DMS153 treated with DMSO at 0.1 percent for 48 hours (cell line): Measurements from ENCODE around the gene CRYZ.

ENCODE experiments used
- DNase-seq: peaks from one replicate; lab custom pipeline; 2025; ENCODE audit not compliant: unreplicated experiment; lab: John Stamatoyannopoulos, UW

CRYZ gene

DNA sequence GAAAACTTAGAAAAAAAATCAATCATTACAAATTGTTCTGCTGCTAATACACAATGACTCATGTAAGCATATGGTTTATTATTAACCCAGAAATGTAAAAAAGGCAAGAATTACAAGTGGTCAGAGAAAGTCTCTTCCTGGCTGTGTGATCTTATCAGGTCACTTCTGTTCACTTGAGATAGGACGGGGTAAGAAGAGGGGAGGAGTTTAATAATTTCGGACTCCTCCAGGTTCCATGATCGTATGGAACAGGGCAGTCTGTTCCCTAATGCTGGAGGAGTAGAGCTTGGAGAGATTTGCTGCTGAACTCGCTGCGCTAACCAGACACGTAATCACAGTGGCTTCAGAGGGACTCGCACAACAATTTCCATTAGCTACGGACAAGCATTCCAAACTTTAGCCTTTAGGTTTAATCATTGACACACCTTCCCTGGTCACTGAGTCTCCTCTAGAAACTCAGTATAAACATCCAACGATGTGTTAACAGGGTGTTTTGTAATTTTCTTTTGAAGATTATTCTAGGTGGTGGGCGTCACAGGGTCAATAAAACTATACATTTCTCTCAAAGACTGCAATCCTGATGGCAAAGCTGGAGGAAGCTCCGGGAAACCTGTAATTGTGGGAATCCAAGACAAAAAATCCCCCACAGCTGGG, 1.3 kb downstream of the CRYZ start:
- no peak for DNase-seq

DNA sequence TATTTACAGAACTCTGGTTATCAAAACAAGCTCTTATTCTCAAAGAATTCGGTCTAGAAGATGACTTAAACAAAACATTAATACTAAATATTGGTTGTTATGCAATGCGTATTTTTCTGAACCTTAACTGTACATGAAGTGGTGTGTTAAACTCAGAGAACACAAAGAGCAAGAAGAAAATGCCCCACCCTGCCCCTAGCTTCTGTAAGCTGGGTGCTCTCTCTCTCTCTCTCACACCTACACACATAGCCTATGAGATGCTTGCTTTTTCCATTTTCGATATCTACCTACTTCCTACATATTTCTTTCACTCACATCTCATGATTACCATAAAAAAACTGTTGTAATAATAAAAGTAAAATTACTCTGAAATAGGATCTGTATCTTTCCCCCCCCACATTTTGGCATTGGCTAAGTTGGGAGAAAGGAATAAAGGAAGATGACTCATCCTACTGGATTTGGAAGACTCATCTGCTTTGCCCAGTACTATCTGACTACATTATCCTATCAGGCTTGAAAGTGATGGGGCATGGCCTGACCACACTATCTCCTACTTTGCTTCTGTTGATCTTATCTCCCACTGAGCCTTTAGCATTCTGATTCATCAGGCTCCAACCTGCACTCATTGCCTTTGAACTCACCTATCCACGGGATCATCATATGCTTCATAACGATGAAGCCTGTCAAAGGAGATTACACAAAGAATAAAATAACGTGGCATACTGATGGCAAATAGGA, 2.9 kb downstream of the CRYZ start:
- no peak for DNase-seq

DNA sequence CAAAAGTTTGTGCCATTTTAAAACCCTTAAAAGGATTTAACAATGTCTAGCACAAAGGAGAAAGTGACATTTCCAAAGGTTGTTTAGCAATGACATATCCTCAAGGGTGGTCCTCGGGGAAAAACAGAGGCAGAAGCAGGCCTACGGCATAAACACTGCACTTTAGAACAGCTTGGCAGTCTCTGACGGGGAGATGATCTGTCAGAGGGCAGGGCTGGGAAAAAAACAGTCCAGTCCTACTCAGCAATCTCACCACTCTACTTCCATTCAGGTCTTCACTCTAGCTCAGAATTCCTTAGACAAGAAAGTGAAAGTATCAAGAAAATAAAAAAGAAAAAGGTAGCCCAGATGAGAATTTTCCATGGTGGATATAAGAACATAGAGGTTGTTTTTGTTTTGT, 4.1 kb downstream of the CRYZ start:
- no peak for DNase-seq

DNA sequence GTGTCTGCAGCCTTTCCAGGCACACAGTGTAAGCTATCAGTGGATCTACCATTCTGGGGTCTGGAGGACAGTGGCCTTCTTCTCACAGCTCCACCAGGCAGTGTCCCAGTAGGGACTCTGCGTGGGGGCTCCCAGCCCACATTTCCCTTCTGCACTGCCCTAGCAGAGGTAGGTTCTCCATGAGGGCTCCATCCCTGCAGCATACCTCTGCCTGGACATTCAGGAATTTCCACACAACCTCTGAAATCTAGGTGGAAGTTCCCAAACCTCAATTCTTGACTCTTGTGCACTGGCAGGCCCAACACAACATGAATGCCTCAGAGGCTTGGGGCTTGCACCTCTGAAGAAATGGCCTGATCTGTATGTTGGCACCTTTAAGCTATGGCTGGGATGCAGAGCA, 6.8 kb downstream of the CRYZ start:
- DNase-seq, result no peak

DNA sequence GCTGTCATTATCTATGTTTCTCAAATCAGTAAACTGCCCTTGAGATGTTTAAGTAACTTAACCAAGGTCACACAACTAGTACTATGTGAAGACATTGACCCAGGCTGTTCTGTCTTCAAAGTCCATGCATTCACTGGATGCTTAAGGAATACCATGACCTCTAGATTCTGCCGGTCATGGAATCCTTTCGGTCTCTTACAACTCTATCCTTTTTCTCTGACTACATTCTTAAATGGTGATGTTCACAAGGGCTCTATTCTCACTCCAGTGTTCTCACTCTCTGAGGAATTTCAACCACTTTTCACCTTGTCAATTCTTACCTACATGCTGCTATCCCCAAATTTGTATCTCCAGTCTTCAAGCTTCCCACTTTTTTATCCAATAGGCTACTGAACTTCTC, 15.2 kb downstream of the CRYZ start:
- no peak for DNase-seq

DNA sequence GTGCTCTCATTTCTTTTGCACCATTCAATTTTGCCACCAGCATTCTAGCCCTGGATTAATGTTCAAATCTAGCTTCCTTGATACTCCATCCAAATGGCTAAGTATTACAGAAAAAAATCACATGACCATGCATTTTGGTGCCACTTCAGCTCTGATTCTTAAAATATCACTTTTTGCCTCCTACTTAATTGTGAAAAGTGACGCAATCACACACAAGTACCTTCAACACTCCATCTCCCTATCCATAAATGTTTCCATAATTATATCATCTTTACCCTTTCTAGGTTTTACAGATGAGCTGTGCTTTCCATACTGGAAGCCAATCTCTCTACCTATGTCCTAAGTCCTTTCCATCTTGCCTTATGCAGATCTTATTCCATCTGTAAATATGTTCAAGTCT, 16.0 kb downstream of the CRYZ start:
- DNase-seq, result no peak

DNA sequence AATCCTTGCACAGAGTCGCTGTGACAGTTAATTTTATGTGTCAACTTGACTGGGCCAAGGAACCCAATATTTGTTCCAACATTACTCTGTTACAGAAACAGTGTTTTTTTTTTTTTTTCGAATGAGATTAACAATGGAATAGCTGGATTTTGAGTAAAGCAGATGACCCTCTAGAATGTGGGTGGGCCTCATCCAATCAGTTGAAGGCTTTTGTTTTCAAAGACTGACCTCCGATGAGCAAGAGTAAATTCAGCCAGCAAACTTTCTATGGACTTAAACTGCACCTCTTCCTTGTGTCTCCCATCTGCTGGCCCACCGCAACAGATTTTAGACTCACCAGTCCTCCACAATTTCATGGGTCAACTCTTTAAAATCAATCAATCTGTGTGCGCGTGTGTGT, 17.0 kb downstream of the CRYZ start:
- DNase-seq, result no peak

DNA sequence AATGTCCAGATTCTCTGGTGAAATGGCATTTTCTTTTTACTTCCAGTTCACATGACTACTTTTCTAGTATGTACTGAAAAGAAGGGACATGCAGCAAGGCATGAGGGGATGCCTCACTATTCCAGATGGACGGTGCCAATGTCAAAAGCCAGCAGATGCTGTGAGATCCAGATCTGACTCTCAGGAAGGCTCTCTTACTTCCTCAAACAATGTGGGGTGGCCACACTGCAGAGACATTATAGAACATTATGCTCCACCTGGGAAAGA, 17.7 kb downstream of the CRYZ start:
- no peak for DNase-seq

DNA sequence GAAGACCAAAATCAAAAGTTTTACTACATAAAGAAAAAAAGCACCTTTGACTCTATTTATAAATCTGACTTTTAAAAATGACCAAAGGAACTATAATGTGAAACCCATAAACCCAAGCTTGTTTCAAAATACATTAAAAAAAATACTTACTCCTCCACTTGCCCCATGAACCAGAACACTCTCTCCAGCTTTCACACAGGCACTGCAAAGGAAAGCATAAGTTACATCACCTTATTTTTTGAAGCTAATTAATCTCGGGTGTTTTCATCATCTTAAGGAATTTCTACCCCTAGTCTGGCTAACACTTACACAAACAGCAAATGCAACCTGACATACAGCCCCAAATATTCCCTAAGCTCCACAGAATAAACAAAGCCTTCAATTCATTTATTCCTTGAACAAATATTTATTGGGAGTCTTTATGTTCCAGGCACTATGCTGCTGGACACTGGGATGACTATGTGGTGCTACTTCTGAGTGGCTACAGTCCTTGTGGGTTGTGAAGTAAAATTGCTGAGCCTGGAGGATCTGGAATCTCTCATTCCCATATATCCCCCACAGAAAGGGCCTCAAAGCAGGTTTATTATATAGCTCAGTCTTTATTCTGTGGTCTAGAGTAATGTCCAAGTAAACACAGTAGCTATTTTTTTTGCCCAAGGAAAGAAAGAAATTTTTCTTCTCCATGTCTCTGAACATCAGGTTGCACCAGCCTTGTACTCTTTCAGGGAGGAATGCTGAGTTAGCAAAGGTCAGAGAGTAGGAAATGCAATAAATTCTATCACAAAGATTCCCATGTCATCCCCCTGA, 18.2 kb downstream of the CRYZ start:
- DNase-seq, result no peak

DNA sequence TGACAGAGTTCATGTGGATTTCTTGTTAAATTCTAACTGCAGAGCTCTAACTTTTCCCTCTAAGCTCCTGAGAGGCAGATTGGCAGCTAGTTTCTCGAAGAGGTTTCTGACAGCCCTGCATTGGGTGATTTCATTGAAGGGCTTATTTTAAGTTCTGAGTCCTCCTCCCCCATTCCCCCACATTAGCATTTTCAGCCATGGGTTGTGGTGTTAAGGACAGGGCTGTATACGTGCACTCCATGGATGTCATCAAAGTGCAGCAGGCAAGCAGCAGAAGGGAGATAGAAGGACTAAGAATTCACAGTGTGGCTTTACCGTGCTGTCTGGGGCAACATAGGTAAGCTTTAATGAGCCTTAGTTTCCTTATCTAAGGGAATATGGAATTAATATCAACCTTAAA, 19.0 kb downstream of the CRYZ start:
- DNase-seq, result no peak

DNA sequence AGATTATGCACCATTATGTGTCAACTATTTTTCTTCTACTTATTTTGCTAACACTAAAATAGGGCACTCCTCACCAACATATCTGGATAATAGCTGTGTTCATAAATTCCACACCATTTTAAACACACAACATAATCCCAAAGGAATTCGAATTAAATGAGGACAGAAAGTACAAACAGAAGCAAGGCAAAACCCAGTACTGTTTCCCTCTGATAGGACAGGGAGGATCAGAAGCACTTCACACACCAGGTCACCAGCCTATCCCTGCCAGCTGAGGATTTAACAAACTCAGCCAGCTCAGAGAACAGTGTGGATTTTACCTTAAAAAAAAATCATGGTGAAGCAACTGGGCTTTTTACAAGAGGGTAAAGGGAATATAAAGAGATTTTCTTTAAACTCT, 20.0 kb downstream of the CRYZ start:
- no peak for DNase-seq

DNA sequence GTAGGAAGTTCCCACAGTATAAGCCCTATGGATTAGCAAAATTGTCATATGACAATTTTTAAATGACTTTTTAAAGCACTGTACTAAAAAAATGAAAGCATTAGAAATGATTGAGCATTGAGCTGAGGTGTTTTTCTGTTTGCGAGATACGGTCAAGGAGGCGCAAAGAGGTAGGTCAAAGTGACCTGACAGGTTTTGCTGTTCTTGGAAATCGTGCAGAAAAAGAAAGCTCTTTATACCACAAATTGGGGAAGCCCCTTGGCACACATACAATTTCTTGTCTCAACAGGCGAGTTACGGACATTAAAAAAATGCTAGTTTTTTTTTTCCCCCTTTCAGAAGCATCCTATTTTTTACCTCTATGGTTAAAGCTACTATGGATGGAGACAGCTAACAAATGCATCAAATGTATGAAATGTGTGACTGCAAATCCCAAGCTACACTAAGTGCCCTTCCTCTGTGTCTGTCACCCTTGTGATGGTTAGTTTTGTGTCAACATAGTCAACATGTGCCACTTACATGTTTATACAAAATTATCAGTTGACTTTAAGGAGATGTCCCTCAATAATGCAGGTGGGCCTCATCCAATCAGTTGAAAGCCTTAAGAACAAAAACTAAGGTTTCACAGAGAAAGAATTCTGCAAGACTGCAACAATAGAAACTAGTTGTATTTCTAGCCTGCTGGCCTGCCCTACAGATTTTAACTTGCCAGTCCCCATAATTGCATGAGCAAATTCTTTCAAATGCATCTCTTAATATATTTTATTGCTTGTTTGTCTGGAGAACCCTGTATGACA, 29.3 kb downstream of the CRYZ start:
- DNase-seq, result no peak

DNA sequence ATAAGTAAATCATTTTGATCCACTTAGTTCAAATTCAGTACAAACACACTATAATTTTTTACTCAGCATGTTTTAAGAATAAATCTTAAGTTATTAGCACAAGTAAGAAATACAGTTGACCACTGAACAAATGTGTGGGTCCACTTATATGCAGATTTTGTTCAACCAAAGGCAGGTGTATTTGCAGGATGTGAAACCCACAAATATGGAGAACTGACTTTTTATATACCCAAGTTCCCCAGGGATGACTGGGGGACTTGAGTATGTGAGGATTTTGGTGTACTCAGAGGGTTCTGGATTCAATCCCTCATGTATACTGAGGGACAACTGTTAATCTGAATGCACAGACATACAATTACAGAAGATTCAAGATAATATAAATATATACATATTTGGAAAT, 33.5 kb downstream of the CRYZ start:
- no peak for DNase-seq

DNA sequence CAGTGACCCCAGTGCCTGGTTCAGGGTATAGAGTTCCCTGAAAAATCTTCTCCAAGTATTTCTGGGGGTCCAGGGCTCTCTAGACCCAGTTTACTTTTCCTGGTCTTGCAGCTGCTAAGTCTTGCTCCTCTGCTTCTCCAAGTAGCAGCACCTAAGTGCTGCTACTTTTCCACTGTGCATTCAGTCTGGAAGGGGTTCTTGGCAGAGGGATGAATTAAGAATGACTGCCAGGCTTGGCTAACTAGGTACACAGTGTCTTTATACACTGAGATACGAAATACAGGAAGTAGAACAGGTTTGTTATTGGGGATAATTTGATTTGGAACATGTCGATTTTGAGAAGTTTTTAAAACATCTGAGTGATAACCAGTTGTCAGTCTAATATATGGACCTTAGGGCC, 35.0 kb downstream of the CRYZ start:
- DNase-seq, result no peak

DNA sequence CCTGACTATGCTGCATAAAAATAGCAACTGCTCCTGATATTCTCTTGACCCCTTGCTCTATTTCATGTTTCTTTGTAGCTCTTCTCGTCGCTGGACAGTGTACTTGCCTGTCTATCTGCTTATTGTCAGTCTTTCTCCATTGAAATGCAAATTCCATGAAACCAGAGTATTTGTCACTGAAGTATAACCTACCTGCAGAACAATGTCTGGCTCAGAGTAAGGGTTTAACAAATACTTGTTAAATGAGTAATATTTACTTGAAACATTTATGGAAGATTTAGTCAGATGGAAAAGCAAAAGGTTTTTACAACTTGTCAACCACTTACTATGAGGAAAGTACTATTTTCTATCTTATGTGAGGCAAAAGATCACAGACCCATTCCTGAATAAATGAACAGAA, 39.4 kb downstream of the CRYZ start:
- no peak for DNase-seq

DNA sequence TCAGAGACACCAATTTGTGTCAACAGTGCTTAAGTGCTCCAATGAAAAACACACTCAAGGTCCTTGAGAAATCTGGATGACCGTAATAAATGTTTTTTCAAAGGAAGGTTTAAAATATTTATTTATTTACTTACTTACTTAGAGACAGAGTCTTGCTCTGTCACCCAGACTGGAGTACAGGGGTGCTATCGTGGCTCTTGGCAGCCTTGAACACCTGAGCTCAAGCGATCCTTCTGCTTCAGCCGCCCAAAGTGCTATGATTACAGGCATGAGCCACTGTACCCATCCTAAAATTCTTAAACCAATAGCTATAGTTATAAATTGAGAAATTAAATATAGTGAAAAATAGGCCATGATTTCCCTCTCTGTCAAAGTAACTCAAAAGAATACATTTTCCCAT, 41.9 kb downstream of the CRYZ start:
- DNase-seq, result no peak

DNA sequence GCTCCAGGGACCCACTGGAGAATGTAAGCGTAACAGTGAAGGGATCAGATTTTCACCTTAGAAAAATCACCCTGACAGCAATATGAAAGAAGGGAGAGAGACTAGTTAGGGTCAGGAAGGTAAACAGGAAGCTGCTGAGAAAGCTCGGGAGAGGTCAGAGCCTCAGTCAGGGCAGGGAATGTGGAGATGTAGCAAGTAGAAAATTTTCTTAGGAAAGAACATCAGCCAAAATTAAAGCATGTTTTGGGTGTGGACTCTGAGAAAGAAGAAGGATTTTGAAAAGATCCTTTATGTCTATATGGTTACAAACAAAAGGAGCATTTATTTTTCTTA, 42.5 kb downstream of the CRYZ start:
- DNase-seq, result peak; percentile 62

DNA sequence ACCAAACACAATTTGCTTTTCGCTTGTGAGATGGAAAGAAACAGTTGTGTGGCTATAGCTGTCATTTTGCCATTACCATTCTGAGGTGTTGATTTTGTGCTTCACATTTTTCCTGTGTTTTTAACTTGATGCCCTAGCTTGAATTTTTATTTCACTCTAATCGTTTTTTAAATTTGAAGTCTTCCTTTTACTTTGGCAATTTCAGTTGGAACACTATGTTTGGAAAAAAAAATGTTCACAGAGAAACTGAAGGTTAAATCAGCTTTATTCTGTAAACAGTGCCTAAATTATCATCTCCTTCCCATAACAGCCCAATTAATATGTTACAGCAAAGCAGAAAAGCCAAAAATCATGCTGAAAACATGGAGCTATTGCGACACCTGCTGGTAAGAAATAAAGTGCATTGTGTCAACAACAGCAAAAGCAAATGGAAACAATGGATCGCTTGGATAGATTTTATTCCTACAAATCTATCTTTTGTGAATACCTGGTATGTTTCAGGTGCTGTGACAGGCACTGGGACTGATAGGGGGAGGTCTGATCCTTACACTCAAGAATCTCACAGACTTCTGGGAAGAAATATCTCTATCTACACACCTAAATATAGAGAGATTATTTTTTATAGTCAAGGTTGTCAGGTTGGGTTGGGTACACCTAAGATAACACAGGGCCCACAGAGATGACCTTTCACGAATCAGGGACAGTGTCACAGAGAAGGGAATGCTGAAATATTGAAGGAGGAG, 43.1 kb downstream of the CRYZ start:
- DNase-seq, result peak; percentile 81

DNA sequence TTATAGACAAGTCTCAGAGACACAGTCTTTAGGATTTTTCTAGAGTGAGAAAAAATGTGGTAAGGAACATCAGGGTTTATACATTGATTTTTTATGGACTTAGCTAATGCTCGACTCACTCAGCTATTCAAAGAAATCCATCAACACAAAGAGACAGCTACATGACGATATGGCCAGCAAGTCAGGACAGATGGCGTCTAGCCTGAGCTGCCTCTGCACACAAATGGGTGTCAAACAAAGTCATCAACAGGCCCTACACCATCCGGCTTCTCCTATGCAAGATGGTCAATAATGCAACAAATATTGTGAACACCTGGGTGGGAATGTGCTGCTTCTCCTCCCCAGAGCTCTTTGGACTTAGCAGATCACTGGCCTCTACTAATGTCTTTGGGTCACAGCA, 45.9 kb downstream of the CRYZ start:
- no peak for DNase-seq

DNA sequence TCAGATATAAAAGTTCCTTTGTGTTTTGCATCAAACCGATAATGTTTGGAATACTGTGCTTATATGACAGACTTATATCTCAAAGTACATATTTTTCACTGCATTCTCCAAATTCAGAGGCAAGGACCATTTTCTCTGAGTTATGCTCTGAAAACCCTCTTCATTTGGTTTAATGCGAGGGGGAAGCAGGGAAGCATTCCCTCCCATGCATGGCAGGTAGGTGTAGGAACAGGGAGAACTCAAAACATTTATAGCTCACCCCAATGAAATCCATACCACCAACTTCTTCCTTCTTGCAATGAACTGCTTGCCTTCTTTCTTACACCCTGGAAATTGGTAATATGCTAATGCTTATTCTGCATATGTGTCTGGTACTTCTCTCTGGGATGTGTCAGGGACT, 48.5 kb downstream of the CRYZ start:
- DNase-seq, result no peak

DNA sequence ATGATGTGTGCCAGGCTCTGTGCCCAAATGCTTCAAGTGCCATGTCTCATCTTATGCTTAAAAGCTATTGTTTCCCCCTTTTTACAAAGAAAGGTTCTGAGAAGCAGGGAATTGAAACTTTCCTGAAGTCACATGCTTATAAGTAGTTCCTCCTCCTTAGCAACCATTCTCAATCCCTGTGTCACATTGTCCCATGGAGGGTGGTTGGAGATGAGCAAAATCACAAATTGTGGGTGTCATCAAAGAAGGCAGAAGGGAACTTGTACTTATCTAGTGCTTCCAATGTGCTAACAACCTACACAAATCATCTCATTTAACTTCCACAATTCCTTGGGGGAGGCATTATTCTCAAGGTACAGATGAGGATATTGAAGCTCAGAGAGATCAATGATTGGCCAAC, 49.2 kb downstream of the CRYZ start:
- no peak for DNase-seq
